B cell (primary cell): Measurements from ENCODE around the gene ERCC8. TPM values are rescaled to one million over a fixed set of nuclear protein-coding genes. Genes with fewer than 3 reads are reported as not detected.

Experiments
- ATAC-seq: fragments of 200-7000 bp; cut with Tn5 transposase; one replicate; pipeline ENCODE4 v1.10.0; 2021; ENCODE audit warnings: low read depth, mild to moderate bottlenecking, moderate number of reproducible peaks, moderate library complexity
- CTCF ChIA-PET: fragments of 350-600 bp; sonication (Branson Sonifier 250); formaldehyde crosslinking; loops from one replicate; lab custom pipeline; 2021; ENCODE audit warnings: antibody characterized with exemption, inconsistent platforms; lab: Charles Lee
- POLR2A ChIA-PET: fragments of 350-600 bp; sonication (Branson Sonifier 250); formaldehyde crosslinking; loops from one replicate; lab custom pipeline; 2021; ENCODE audit warnings: antibody characterized with exemption; lab: Charles Lee
- DNase-seq: peaks from one replicate; pipeline ENCODE4 v3.0.0; 2013
- H2AFZ ChIP-seq: 2 replicates; pipeline ENCODE4 v1.6.1; 2012; ENCODE audit warnings: mild to moderate bottlenecking, low read depth, low read length; ENCODE audit not compliant: insufficient read depth, poor library complexity, severe bottlenecking
- H3K27ac ChIP-seq, 2 donors: 1 replicate in 1 of 2; 2 replicates in 1 of 2; pipeline ENCODE4 v1.5.1; 2012 to 2013; ENCODE audit warnings: low read length in 2 of 2, mild to moderate bottlenecking in 2 of 2, moderate library complexity in 1 of 2
- H3K27me3 ChIP-seq, 4 experiments: fragments of 200-600 bp in 1 of 4; sonication (generic) in 1 of 4; replicated peaks in 1 of 4; 1 replicate in 2 of 4; 2 replicates in 2 of 4; pipeline versions ENCODE4 v1.6.1 to v1.7.0; 2013 to 2016; ENCODE audit warnings: low read length in 3 of 4, mild to moderate bottlenecking in 2 of 4, mixed read lengths in 1 of 4, moderate library complexity in 1 of 4; ENCODE audit not compliant: insufficient read depth in 4 of 4, control insufficient read depth in 3 of 4; ENCODE audit errors: control extremely low read depth in 1 of 4
- H3K36me3 ChIP-seq, 2 experiments: replicated peaks in 1 of 2; 1 replicate in 1 of 2; 2 replicates in 1 of 2; pipeline versions ENCODE4 v1.6.1 to v1.7.1; 2013; ENCODE audit warnings: low read length in 1 of 2; ENCODE audit not compliant: insufficient read depth in 2 of 2, control insufficient read depth in 1 of 2; ENCODE audit errors: control extremely low read depth in 1 of 2, extremely low read depth in 1 of 2
- H3K4me1 ChIP-seq, 2 donors: fragments of 200-600 bp in 1 of 2; sonication (generic) in 1 of 2; 1 replicate in 1 of 2; 2 replicates in 1 of 2; pipeline versions ENCODE4 v1.5.1 to v1.6.1; 2013 to 2017; ENCODE audit warnings: low read length in 2 of 2; ENCODE audit not compliant: control insufficient read depth in 2 of 2, insufficient read depth in 2 of 2
- H3K4me2 ChIP-seq: replicated peaks from 2 replicates; pipeline ENCODE3; 2012; ENCODE audit warnings: mild to moderate bottlenecking, low read depth, low read length; ENCODE audit not compliant: poor library complexity, severe bottlenecking
- H3K4me3 ChIP-seq, 5 experiments: fragments of 200-600 bp in 1 of 5; sonication (generic) in 1 of 5; 1 replicate in 3 of 5; 2 replicates in 2 of 5; pipeline versions ENCODE4 v1.5.1 to v1.7.0; 2011 to 2016; ENCODE audit warnings: low read length in 4 of 5, mild to moderate bottlenecking in 4 of 5, low read depth in 2 of 5, control low read depth in 1 of 5, moderate library complexity in 1 of 5; ENCODE audit not compliant: insufficient read depth in 1 of 5; ENCODE audit errors: control extremely low read depth in 1 of 5, extremely low read depth in 1 of 5
- H3K79me2 ChIP-seq: fragments of 200-600 bp; sonication (generic); one replicate; pipeline ENCODE4 v1.6.0; 2016; ENCODE audit warnings: low read length; ENCODE audit not compliant: control insufficient read depth, insufficient read depth
- H3K9ac ChIP-seq: fragments of 200-600 bp; sonication (generic); 2 replicates; pipeline ENCODE4 v1.6.1; 2017; ENCODE audit warnings: mild to moderate bottlenecking, low read length, moderate library complexity
- H3K9me3 ChIP-seq, 3 donors: one replicate each; pipeline versions ENCODE4 v1.6.1 to v1.7.1; 2013; ENCODE audit warnings: low read length in 2 of 3; ENCODE audit not compliant: control insufficient read depth in 2 of 3, insufficient read depth in 1 of 3; ENCODE audit errors: control extremely low read depth in 1 of 3
- H4K20me1 ChIP-seq: 2 replicates; pipeline ENCODE4 v1.6.0; 2012; ENCODE audit warnings: mild to moderate bottlenecking, low read length; ENCODE audit not compliant: insufficient read depth, control insufficient read depth, poor library complexity, severe bottlenecking
- H3K27ac Mint-ChIP-seq: one replicate; pipeline ENCODE4 v1.8.0; 2021; ENCODE audit warnings: mixed read lengths
- H3K27me3 Mint-ChIP-seq: one replicate; pipeline ENCODE4 v1.8.0; 2021; ENCODE audit warnings: mixed read lengths
- H3K4me1 Mint-ChIP-seq: one replicate; pipeline ENCODE4 v1.8.0; 2021; ENCODE audit warnings: mixed read lengths
- H3K4me3 Mint-ChIP-seq: one replicate; pipeline ENCODE4 v1.8.0; 2021; ENCODE audit warnings: mixed read lengths
- H3K9me3 Mint-ChIP-seq: one replicate; pipeline ENCODE4 v1.8.0; 2022; ENCODE audit warnings: mixed read lengths; ENCODE audit not compliant: insufficient read depth
- CTCF ChIP-seq: fragments of 200-600 bp; IDR thresholded peaks from one replicate; pipeline ENCODE4 v1.8.0; 2022; ENCODE audit warnings: antibody characterized with exemption, mild to moderate bottlenecking
- EZH2 ChIP-seq: IDR thresholded peaks from 2 replicates; pipeline ENCODE4 v1.6.1; 2012; ENCODE audit warnings: borderline replicate concordance, low read depth, mild to moderate bottlenecking, moderate library complexity, low read length; ENCODE audit not compliant: insufficient read depth, poor library complexity, severe bottlenecking
- WGBS: methylation state at CpG from one replicate; pipeline ENCODE4 v1.1.5; 2013; ENCODE audit warnings: missing lambda C conversion rate; ENCODE audit not compliant: insufficient coverage; 5-methylcytosine and 5-hydroxymethylcytosine counted together
- intact Hi-C: fragments of 100-400 bp; cut with micrococcal nuclease; formaldehyde crosslinking; loops from one replicate; pipeline ENCODE4 v1.10.0; 2022
- polyA plus RNA-seq: library from polyadenylated mRNA; depleted of rRNA; stranded (reverse); fragments of >200 nt; gene quantifications from 2 replicates; pipeline ENCODE4 v1.2.3, GENCODE V29; 2012
- total RNA-seq, 2 donors: library from RNA; stranded (reverse); fragments of 120-200 nt in 1 of 2; gene quantifications; 1 replicate in 1 of 2; 2 replicates in 1 of 2; pipeline versions ENCODE4 v1.2.3 to v1.2.4, GENCODE V29; 2013 to 2022

ERCC8 gene
- total and polyA plus RNA-seq, 2 donors (not counting 1 experiment from before 2014, with no cell fraction given): 6.8 to 9.2 TPM

GRCh38 chr5:60977956-60978737 lies 33.3 kb upstream of the ERCC8 start:
- H3K27me3 Mint-ChIP-seq: no peaks in the 10 kb centered on the region
- Histone ChIP-seq H3K9me3 (peaks cover 0 to 5% (median 0%) of the 10 kb centered on the region in 3 donors), H3K4me2 (no peak overlapping the region), H3K79me2 (peaks cover 25% of the 10 kb centered on the region), H3K4me3 (no peak overlapping the region), H3K9ac (no peak overlapping the region), H3K4me1 (no peaks in the 10 kb centered on the region), H2AFZ (no peak overlapping the region), H3K36me3 (no peaks in the 10 kb centered on the region), H3K27ac (no peak overlapping the region), H4K20me1 (no peaks in the 10 kb centered on the region), H3K27me3 (no peaks in the 10 kb centered on the region)
- peaks cover 2% of the 10 kb centered on the region for H3K9me3 Mint-ChIP-seq
- WGBS: 98% methylated on average over 7 of the region's 9 CpGs
- ChIA-PET CTCF (no interaction called here), POLR2A (no interaction called here)
- DNase-seq (no peak), ATAC-seq (no peak)
- no peak overlapping the region for H3K27ac Mint-ChIP-seq
- H3K4me3 Mint-ChIP-seq: no peak overlapping the region
- intact Hi-C loops: no loop called here
- H3K4me1 Mint-ChIP-seq: peaks cover under 1% of the 10 kb centered on the region
- no peak for TF ChIP-seq EZH2
- TF ChIP-seq CTCF: no peak

GRCh38 chr5:60972231-60972630 lies 27.4 kb upstream of the ERCC8 start:
- CTCF ChIA-PET: interaction anchor here (0.7 kb wide), 1 partner anchor 630 kb away, joined by 4 read pairs; no protein-coding TSS in a partner anchor
- Histone ChIP-seq H3K36me3 (no peaks in the 10 kb centered on the region), H2AFZ (no peak overlapping the region), H3K4me2 (no peak overlapping the region), H3K79me2 (peaks cover 27% of the 10 kb centered on the region), H3K27me3 (no peaks in the 10 kb centered on the region), H4K20me1 (no peaks in the 10 kb centered on the region), H3K4me1 (no peaks in the 10 kb centered on the region), H3K4me3 (no peak overlapping the region), H3K9ac (no peak overlapping the region), H3K9me3 (peaks cover 1 to 12% (median 2%) of the 10 kb centered on the region in 3 donors), H3K27ac (no peak overlapping the region)
- no peak for TF ChIP-seq CTCF
- TF ChIP-seq EZH2: no peak
- no CpG with 5 or more reads among the region's 3 CpGs for WGBS
- H3K27ac Mint-ChIP-seq: no peak overlapping the region
- DNase-seq (no peak), ATAC-seq (no peak)
- POLR2A ChIA-PET: no interaction called here
- peaks cover 7% of the 10 kb centered on the region for H3K4me1 Mint-ChIP-seq
- intact Hi-C loops: no loop called here
- H3K9me3 Mint-ChIP-seq: peaks cover 9% of the 10 kb centered on the region
- no peaks in the 10 kb centered on the region for H3K27me3 Mint-ChIP-seq
- H3K4me3 Mint-ChIP-seq: no peak overlapping the region
